Neural cell (in vitro differentiated cells): ENCODE results near the gene SUMO3. TPM values are rescaled to one million over a fixed set of nuclear protein-coding genes. Genes with fewer than 3 reads are reported as not detected.

Experiments
- H2AFZ ChIP-seq: fragments of 200-600, 300-800 bp; sonication (generic), shearing (Covaris generic); 2 replicates; pipeline ENCODE4 v1.6.0; 2014; ENCODE audit warnings: low read depth, mild to moderate bottlenecking, antibody characterized with exemption, low read length, moderate library complexity
- H3F3A ChIP-seq: fragments of 200-600 bp; shearing (Covaris generic); 2 replicates; pipeline ENCODE4 v1.6.1; 2016; ENCODE audit warnings: mild to moderate bottlenecking, moderate library complexity, mixed read lengths, antibody characterized with exemption, low read length; ENCODE audit not compliant: insufficient read depth, poor library complexity, severe bottlenecking
- H3K27ac ChIP-seq: fragments of 200-600, 300-800 bp; sonication (generic), shearing (Covaris generic); 2 replicates; pipeline ENCODE4 v1.5.1; 2014; ENCODE audit warnings: mild to moderate bottlenecking, low read length, moderate library complexity
- H3K27me3 ChIP-seq: fragments of 300-800, 200-600 bp; sonication (generic), shearing (Covaris generic); 2 replicates; pipeline ENCODE4 v1.6.0; 2014; ENCODE audit warnings: mild to moderate bottlenecking, low read depth, low read length, moderate library complexity; ENCODE audit not compliant: insufficient read depth
- H3K36me3 ChIP-seq: fragments of 300-800, 200-600 bp; sonication (generic), shearing (Covaris generic); 2 replicates; pipeline ENCODE4 v1.5.1; 2014; ENCODE audit warnings: mild to moderate bottlenecking, antibody characterized with exemption, low read length, moderate library complexity; ENCODE audit not compliant: insufficient read depth
- H3K4me2 ChIP-seq: fragments of 300-800, 200-600 bp; sonication (generic), shearing (Covaris generic); 2 replicates; pipeline ENCODE4 v1.6.0; 2014; ENCODE audit warnings: mild to moderate bottlenecking, low read length
- H3K4me3 ChIP-seq: fragments of 300-800, 200-600 bp; sonication (generic), shearing (Covaris generic); 2 replicates; pipeline ENCODE4 v1.5.1; 2014; ENCODE audit warnings: mild to moderate bottlenecking, low read length, moderate library complexity
- H3K79me2 ChIP-seq: fragments of 200-600 bp; shearing (Covaris generic); replicated peaks from 2 replicates; pipeline ENCODE4 v1.6.0; 2014; ENCODE audit warnings: mild to moderate bottlenecking, low read length, moderate library complexity; ENCODE audit not compliant: insufficient read depth
- H3K9ac ChIP-seq: fragments of 300-800, 200-600 bp; sonication (generic), shearing (Covaris generic); 2 replicates; pipeline ENCODE4 v1.6.1; 2016; ENCODE audit warnings: mild to moderate bottlenecking, low read length, mixed read lengths
- H3K9me2 ChIP-seq: fragments of 200-600 bp; shearing (Covaris generic); 2 replicates; pipeline ENCODE4 v1.6.1; 2016; ENCODE audit warnings: mild to moderate bottlenecking, low read length, mixed read lengths; ENCODE audit not compliant: insufficient read depth
- H3K9me3 ChIP-seq: fragments of 200-600, 300-800 bp; sonication (generic), shearing (Covaris generic); 2 replicates; pipeline ENCODE4 v1.6.1; 2016; ENCODE audit warnings: mild to moderate bottlenecking, mixed run types, low read length, moderate library complexity, mixed read lengths
- H4K20me1 ChIP-seq: fragments of 200-600 bp; shearing (Covaris generic); 2 replicates; pipeline ENCODE4 v1.6.1; 2016; ENCODE audit warnings: mild to moderate bottlenecking, mixed run types; ENCODE audit not compliant: insufficient read depth
- CTCF ChIP-seq: fragments of 450-650 bp; IDR thresholded peaks from 2 replicates; pipeline ENCODE4 v1.5.1; 2014; ENCODE audit warnings: antibody characterized with exemption, mild to moderate bottlenecking, moderate library complexity; ENCODE audit not compliant: poor library complexity, severe bottlenecking
- EP300 ChIP-seq: fragments of 450-650 bp; conservative IDR thresholded peaks from 2 replicates; pipeline ENCODE4 v1.6.1; 2014; ENCODE audit warnings: antibody characterized with exemption, mild to moderate bottlenecking, moderate library complexity; ENCODE audit not compliant: poor library complexity, severe bottlenecking
- EZH2 ChIP-seq: fragments of 200-600, 300-800 bp; shearing (Covaris generic), sonication (generic); IDR thresholded peaks from 2 replicates; pipeline ENCODE4 v1.6.1; 2014; ENCODE audit warnings: antibody characterized with exemption, low read length, borderline replicate concordance, mild to moderate bottlenecking; ENCODE audit not compliant: insufficient read depth, poor library complexity, severe bottlenecking
- MXI1 ChIP-seq: fragments of 450-650 bp; conservative IDR thresholded peaks from 2 replicates; pipeline ENCODE4 v1.6.1; 2014; ENCODE audit warnings: antibody characterized with exemption, mild to moderate bottlenecking; ENCODE audit not compliant: poor library complexity, severe bottlenecking
- POLR2AphosphoS5 ChIP-seq: IDR thresholded peaks from 2 replicates; pipeline ENCODE4 v1.6.1; 2012
- RAD21 ChIP-seq: fragments of 450-650 bp; conservative IDR thresholded peaks from 2 replicates; pipeline ENCODE4 v1.6.1; 2014; ENCODE audit warnings: antibody characterized with exemption, mild to moderate bottlenecking, moderate library complexity
- REST ChIP-seq: IDR thresholded peaks from 2 replicates; pipeline ENCODE4 v1.6.1; 2012; ENCODE audit warnings: borderline replicate concordance
- SMC3 ChIP-seq: fragments of 450-650 bp; conservative IDR thresholded peaks from 2 replicates; pipeline ENCODE4 v1.6.1; 2014; ENCODE audit warnings: antibody characterized with exemption, mild to moderate bottlenecking, moderate library complexity; ENCODE audit not compliant: poor library complexity
- TAF1 ChIP-seq: IDR thresholded peaks from 2 replicates; pipeline ENCODE4 v1.6.1; 2012; ENCODE audit warnings: low read depth
- polyA plus RNA-seq: library from polyadenylated mRNA; depleted of rRNA; stranded (reverse); fragments of >200 nt; gene quantifications from 2 replicates; pipeline ENCODE4 v1.2.3, GENCODE V29; 2014

SUMO3 gene
- polyA plus RNA-seq, 1 donor from 2014 or later = 113 TPM

DNA sequence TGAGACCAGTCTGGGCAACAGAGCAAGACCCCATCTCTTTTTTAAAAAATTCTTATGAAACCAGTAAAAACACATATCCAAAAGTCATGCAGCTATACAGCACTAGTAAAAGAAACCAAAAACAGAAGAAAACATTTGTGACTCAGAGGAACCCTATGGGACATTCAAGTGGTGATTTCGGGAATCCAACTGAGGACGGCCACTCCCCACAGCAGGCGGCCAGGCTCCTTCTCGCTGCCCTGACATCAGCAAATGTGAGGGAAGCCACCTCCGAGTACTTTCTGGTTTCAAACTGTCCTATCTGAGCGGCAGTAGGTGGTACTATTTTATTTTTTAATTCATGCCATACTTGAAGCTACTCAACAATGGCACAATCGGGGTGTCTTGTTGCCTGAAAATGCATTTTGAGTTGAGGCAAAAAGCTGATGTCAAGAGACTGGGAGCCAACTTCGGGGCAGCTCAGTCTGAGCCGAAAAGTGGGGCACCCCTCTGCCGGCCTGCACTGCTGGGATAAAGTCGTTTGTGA lies 3.3 kb downstream of the SUMO3 start:
- no peaks in the 10 kb centered on the region for H4K20me1 ChIP-seq
- no peaks in the 10 kb centered on the region for H3K27me3 ChIP-seq
- H3K9me3 ChIP-seq = peaks cover 8% of the 10 kb centered on the region
- H3K4me3 ChIP-seq = no peak overlapping the region
- H3K9ac ChIP-seq = no peak overlapping the region
- H2AFZ ChIP-seq = no peak overlapping the region
- TF ChIP-seq REST (no peak), CTCF (no peak), EP300 (no peak), EZH2 (no peak), SMC3 (no peak), TAF1 (no peak), RAD21 (no peak), MXI1 (no peak), POLR2AphosphoS5 (no peak)
- no peaks in the 10 kb centered on the region for H3K79me2 ChIP-seq
- H3K36me3 ChIP-seq = no peaks in the 10 kb centered on the region
- H3K4me2 ChIP-seq = no peak overlapping the region
- no peak overlapping the region for H3K27ac ChIP-seq
- no peaks in the 10 kb centered on the region for H3K9me2 ChIP-seq
- H3F3A ChIP-seq = no peaks in the 10 kb centered on the region

DNA sequence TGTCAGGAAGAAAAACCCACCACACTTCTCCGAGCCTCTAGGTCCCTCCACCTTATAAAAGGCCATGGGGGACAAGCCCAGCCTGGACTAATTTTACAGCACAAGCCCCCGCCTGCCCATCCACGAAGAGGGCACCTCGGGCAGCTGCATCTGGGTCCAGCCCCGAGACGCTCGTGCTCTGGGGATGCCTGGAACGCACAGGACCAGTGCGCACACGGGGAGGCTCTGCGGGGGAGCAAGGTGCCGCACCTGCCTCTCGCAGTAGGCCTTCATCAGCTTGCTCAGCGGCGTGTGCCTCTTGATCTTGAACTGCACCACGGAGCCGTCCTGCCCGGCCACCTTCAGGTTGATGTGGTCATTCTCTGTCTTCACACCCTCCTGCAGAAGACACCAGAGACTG lies 4.1 kb downstream of the SUMO3 start:
- no peaks in the 10 kb centered on the region for H3K27me3 ChIP-seq
- H4K20me1 ChIP-seq = no peaks in the 10 kb centered on the region
- no peaks in the 10 kb centered on the region for H3K79me2 ChIP-seq

More for the DNA sequence above, 4.1 kb downstream of the SUMO3 start:
- Histone ChIP-seq H3K9me2 (no peaks in the 10 kb centered on the region), H3K9me3 (peaks cover under 1% of the 10 kb centered on the region), H3K27ac (no peak overlapping the region), H2AFZ (no peak overlapping the region), H3K36me3 (no peaks in the 10 kb centered on the region), H3K9ac (no peak overlapping the region), H3K4me3 (no peak overlapping the region), H3K4me2 (no peak overlapping the region), H3F3A (no peaks in the 10 kb centered on the region)
- no peak for TF ChIP-seq MXI1
- no peak for TF ChIP-seq SMC3
- no peak for TF ChIP-seq POLR2AphosphoS5
- no peak for TF ChIP-seq EP300
- no peak for TF ChIP-seq REST
- no peak for TF ChIP-seq EZH2
- TF ChIP-seq TAF1 = no peak
- TF ChIP-seq CTCF = no peak
- TF ChIP-seq RAD21 = no peak
